MM.1S (cell line): Measurements from ENCODE around the gene CHERP.

Source experiments
- DNase-seq: peaks from one replicate; pipeline ENCODE4 v3.0.0-alpha.2; 2015
- H2AFZ ChIP-seq: fragments of 300-600 bp; sonication (generic); 2 replicates; pipeline ENCODE4 v1.6.0; 2016; ENCODE audit warnings: antibody characterized with exemption, low read length
- H3F3A ChIP-seq: fragments of 300-600 bp; sonication (generic); 2 replicates; pipeline ENCODE4 v1.6.1; 2016; ENCODE audit warnings: mild to moderate bottlenecking, antibody characterized with exemption, low read length, moderate library complexity, mixed read lengths; ENCODE audit not compliant: insufficient read depth
- H3K27ac ChIP-seq: fragments of 300-600 bp; sonication (generic); 2 replicates; pipeline ENCODE4 v1.5.1; 2016; ENCODE audit warnings: mild to moderate bottlenecking, low read length
- H3K27me3 ChIP-seq: fragments of 300-600 bp; sonication (generic); replicated peaks from 2 replicates; pipeline ENCODE4 v1.6.0; 2016; ENCODE audit warnings: low read length; ENCODE audit not compliant: insufficient read depth
- H3K36me3 ChIP-seq: fragments of 300-600 bp; sonication (generic); replicated peaks from 2 replicates; pipeline ENCODE4 v1.6.1; 2016; ENCODE audit warnings: mild to moderate bottlenecking, low read length, mixed read lengths; ENCODE audit not compliant: insufficient read depth
- H3K4me1 ChIP-seq: fragments of 300-600 bp; sonication (generic); 2 replicates; pipeline ENCODE4 v1.6.1; 2016; ENCODE audit warnings: low read length, mixed read lengths
- H3K4me2 ChIP-seq: fragments of 300-600 bp; sonication (generic); 2 replicates; pipeline ENCODE4 v1.6.0; 2016; ENCODE audit warnings: low read depth, low read length
- H3K4me3 ChIP-seq: fragments of 300-600 bp; sonication (generic); 2 replicates; pipeline ENCODE4 v1.5.1; 2016; ENCODE audit warnings: low read length, mixed read lengths
- H3K79me2 ChIP-seq: fragments of 300-600 bp; sonication (generic); 2 replicates; pipeline ENCODE4 v1.6.1; 2016; ENCODE audit warnings: mixed run types, low read length, mixed read lengths
- H3K9ac ChIP-seq: fragments of 300-600 bp; sonication (generic); 2 replicates; pipeline ENCODE4 v1.6.1; 2016; ENCODE audit warnings: low read length, mixed read lengths
- H3K9me2 ChIP-seq: fragments of 300-600 bp; sonication (generic); replicated peaks from 2 replicates; pipeline ENCODE4 v1.6.1; 2016; ENCODE audit warnings: mild to moderate bottlenecking, low read length, mixed read lengths; ENCODE audit not compliant: insufficient read depth
- H3K9me3 ChIP-seq: fragments of 300-600 bp; sonication (generic); replicated peaks from 2 replicates; pipeline ENCODE4 v1.6.1; 2016; ENCODE audit warnings: mild to moderate bottlenecking, low read length, mixed read lengths; ENCODE audit not compliant: insufficient read depth
- H4K20me1 ChIP-seq: fragments of 300-600 bp; sonication (generic); 2 replicates; pipeline ENCODE4 v1.6.1; 2016; ENCODE audit warnings: mild to moderate bottlenecking, low read length, moderate library complexity, mixed read lengths; ENCODE audit not compliant: insufficient read depth
- CTCF ChIP-seq: fragments of 300-600 bp; sonication (generic); IDR thresholded peaks from 2 replicates; pipeline ENCODE4 v1.5.1; 2016; ENCODE audit warnings: antibody characterized with exemption, low read length, mixed read lengths
- EZH2 ChIP-seq: fragments of 300-600 bp; sonication (generic); optimal IDR thresholded peaks from 2 replicates; pipeline ENCODE3; 2017; ENCODE audit warnings: low read depth, mild to moderate bottlenecking, antibody characterized with exemption, low read length, mixed read lengths
- EZH2phosphoT487 ChIP-seq: fragments of 300-600 bp; sonication (generic); IDR thresholded peaks from 2 replicates; pipeline ENCODE4 v1.6.1; 2018; ENCODE audit warnings: antibody characterized with exemption, low read length

CHERP gene

GRCh38 chr19:16527971-16528521 is 14.2 kb downstream of the CHERP start:
- H3K4me1 ChIP-seq = no peaks in the 10 kb centered on the region
- no peak overlapping the region for H3K27ac ChIP-seq
- DNase-seq = no peak
- H3K79me2 ChIP-seq = peaks cover 47% of the 10 kb centered on the region
- H3K9me3 ChIP-seq = no peaks in the 10 kb centered on the region
- H3K4me2 ChIP-seq = no peak overlapping the region
- no peak overlapping the region for H3K4me3 ChIP-seq
- H3K9me2 ChIP-seq = no peaks in the 10 kb centered on the region
- H3K27me3 ChIP-seq = no peaks in the 10 kb centered on the region
- no peaks in the 10 kb centered on the region for H4K20me1 ChIP-seq
- H3K36me3 ChIP-seq = no peaks in the 10 kb centered on the region; the same call in 1 of the 2 replicates
- H3F3A ChIP-seq = no peaks in the 10 kb centered on the region
- TF ChIP-seq CTCF (peak; percentile 43), EZH2 (no peak), EZH2phosphoT487 (no peak)
- H2AFZ ChIP-seq = no peak overlapping the region
- no peak overlapping the region for H3K9ac ChIP-seq

GRCh38 chr19:16527334-16527935 is 14.8 kb downstream of the CHERP start:
- TF ChIP-seq EZH2 (no peak), CTCF (no peak), EZH2phosphoT487 (no peak)
- Histone ChIP-seq H3K27ac (no peak overlapping the region), H3K4me3 (no peak overlapping the region), H3K27me3 (no peaks in the 10 kb centered on the region), H3K4me1 (no peaks in the 10 kb centered on the region), H3K79me2 (peaks cover 41% of the 10 kb centered on the region), H3K9me3 (no peaks in the 10 kb centered on the region), H4K20me1 (no peaks in the 10 kb centered on the region), H3K36me3 (peaks cover 4% of the 10 kb centered on the region), H3K9ac (no peak overlapping the region), H2AFZ (no peak overlapping the region), H3K9me2 (no peaks in the 10 kb centered on the region), H3K4me2 (no peak overlapping the region), H3F3A (no peaks in the 10 kb centered on the region)
- no peak for DNase-seq

DNA sequence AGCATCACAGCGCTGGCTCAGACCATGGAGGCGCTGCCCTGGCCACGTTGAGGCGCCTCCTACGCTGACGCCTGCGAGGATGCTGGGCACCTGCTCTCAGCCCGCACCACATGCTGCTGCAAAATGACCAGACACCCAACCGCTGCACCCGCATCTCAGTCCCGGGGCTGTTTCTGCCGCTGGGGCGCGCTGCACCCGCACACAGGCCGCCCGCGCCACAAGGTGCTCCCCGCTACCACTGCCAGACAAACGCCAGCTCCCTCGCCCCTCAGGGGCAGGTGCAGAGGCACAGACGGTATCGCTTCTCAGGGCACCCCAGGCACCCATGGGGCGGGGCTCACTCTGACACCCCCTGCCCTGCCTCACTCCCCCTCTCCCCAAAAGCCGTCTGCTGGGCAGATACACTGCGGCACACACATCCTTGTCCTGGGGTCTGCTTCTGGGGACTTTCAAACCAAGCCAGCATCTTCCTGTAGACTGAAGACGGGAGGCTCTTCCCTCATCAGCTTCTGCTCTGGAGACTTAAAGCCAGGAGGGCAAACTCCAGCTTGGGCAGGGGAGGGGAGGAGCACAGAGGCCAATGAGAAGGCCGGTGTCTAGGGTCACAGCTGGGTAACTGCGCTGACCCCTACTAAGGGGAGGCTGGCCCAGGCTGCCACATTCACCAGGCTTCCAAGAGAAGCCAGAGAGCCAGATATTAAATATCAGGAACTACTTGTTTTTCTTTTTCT is 16.3 kb downstream of the CHERP start:
- Histone ChIP-seq H3F3A (no peaks in the 10 kb centered on the region), H3K4me1 (no peaks in the 10 kb centered on the region), H3K9me2 (no peaks in the 10 kb centered on the region), H3K4me3 (no peak overlapping the region), H3K79me2 (peaks cover 31% of the 10 kb centered on the region), H3K27ac (no peak overlapping the region), H3K9me3 (no peaks in the 10 kb centered on the region), H3K27me3 (no peaks in the 10 kb centered on the region), H3K9ac (no peak overlapping the region), H4K20me1 (no peaks in the 10 kb centered on the region), H2AFZ (no peak overlapping the region), H3K4me2 (no peak overlapping the region), H3K36me3 (peaks cover 5% of the 10 kb centered on the region)
- DNase-seq = no peak
- TF ChIP-seq CTCF (no peak), EZH2phosphoT487 (no peak), EZH2 (no peak)
